Endothelial cell of umbilical vein (primary cell): Measurements from ENCODE around the gene SNX5. TPM values are rescaled to one million over a fixed set of nuclear protein-coding genes. Genes with fewer than 3 reads are reported as not detected.

Experiments
- BruUV-seq: library from RNA; stranded (reverse); fragments of 400-500 nt; replicated peaks from 2 replicates; lab custom pipeline; 2021; lab: Mats Ljungman, UMichigan
- CTCF ChIA-PET: fragments of 300-600, 350-600 bp; sonication (Branson Sonifier 250); formaldehyde crosslinking; loops from one replicate; lab custom pipeline; 2021; ENCODE audit warnings: antibody characterized with exemption, inconsistent platforms; lab: Charles Lee
- POLR2A ChIA-PET: fragments of 300-600, 350-600 bp; sonication (Branson Sonifier 250); formaldehyde crosslinking; loops from one replicate; lab custom pipeline; 2021; ENCODE audit warnings: antibody characterized with exemption, inconsistent platforms; lab: Charles Lee
- DNase-seq: peaks from one replicate; pipeline ENCODE4 v3.0.0-alpha.2; 2011; ENCODE audit warnings: low read depth, low spot score
- FAIRE-seq: peaks from 2 replicates; lab custom pipeline; 2011; peaks lifted over from hg19 to GRCh38; lab: Jason Lieb, UNC
- H2AFZ ChIP-seq: 2 replicates; pipeline ENCODE4 v1.6.0; 2012; ENCODE audit warnings: low read depth, low read length, control low read depth, inconsistent platforms
- H3K27ac ChIP-seq: 2 replicates; pipeline ENCODE4 v1.5.1; 2011; ENCODE audit warnings: low read depth, mild to moderate bottlenecking, control low read depth, low read length, moderate library complexity; ENCODE audit not compliant: insufficient read depth
- H3K27me3 ChIP-seq, 2 experiments: 2 replicates each; pipeline versions ENCODE4 v1.6.0 to v1.6.1; 2011; ENCODE audit warnings: low read length in 2 of 2, mixed read lengths in 1 of 2; ENCODE audit not compliant: control insufficient read depth in 2 of 2, insufficient read depth in 2 of 2
- H3K36me3 ChIP-seq, 2 experiments: 2 replicates in 1 of 2; 3 replicates in 1 of 2; pipeline ENCODE4 v1.5.1; 2011; ENCODE audit warnings: low read length in 2 of 2, mild to moderate bottlenecking in 1 of 2, moderate library complexity in 1 of 2; ENCODE audit not compliant: control insufficient read depth in 2 of 2, insufficient read depth in 2 of 2; ENCODE audit errors: extremely low read depth in 1 of 2
- H3K4me1 ChIP-seq: 3 replicates; pipeline ENCODE4 v1.5.1; 2011; ENCODE audit warnings: mild to moderate bottlenecking, low read length; ENCODE audit not compliant: control insufficient read depth, insufficient read depth; ENCODE audit errors: extremely low read depth
- H3K4me2 ChIP-seq: 2 replicates; pipeline ENCODE4 v1.6.1; 2011; ENCODE audit warnings: low read length, control low read depth, mixed read lengths; ENCODE audit not compliant: insufficient read depth
- H3K4me3 ChIP-seq, 3 experiments: fragments of 200-600 bp in 1 of 3; sonication (generic), shearing (Covaris generic) in 1 of 3; replicated peaks in 1 of 3; 2 replicates each; pipeline ENCODE4 v1.5.1; 2011 to 2016; ENCODE audit warnings: control low read depth in 3 of 3, low read length in 3 of 3, mild to moderate bottlenecking in 2 of 3, inconsistent platforms in 1 of 3, low read depth in 1 of 3, moderate library complexity in 1 of 3; ENCODE audit not compliant: insufficient read depth in 1 of 3
- H3K79me2 ChIP-seq: 2 replicates; pipeline ENCODE4 v1.6.0; 2012; ENCODE audit warnings: low read length, inconsistent platforms; ENCODE audit not compliant: control insufficient read depth, insufficient read depth
- H3K9ac ChIP-seq: replicated peaks from 2 replicates; pipeline ENCODE3; 2011; ENCODE audit warnings: low read length, control low read depth; ENCODE audit not compliant: insufficient read depth; ENCODE audit errors: extremely low read depth
- H3K9me1 ChIP-seq: replicated peaks from 3 replicates; pipeline ENCODE4 v1.6.0; 2011; ENCODE audit warnings: mild to moderate bottlenecking, low read length; ENCODE audit not compliant: control insufficient read depth, insufficient read depth; ENCODE audit errors: extremely low read depth
- H3K9me3 ChIP-seq: replicated peaks from 2 replicates; pipeline ENCODE4 v1.5.1; 2012; ENCODE audit warnings: low read length, inconsistent platforms; ENCODE audit not compliant: control insufficient read depth, insufficient read depth
- H4K20me1 ChIP-seq: replicated peaks from 2 replicates; pipeline ENCODE3; 2011; ENCODE audit warnings: mild to moderate bottlenecking, low read length; ENCODE audit not compliant: control insufficient read depth, insufficient read depth; ENCODE audit errors: extremely low read depth
- EZH2 ChIP-seq: IDR thresholded peaks from 2 replicates; pipeline ENCODE4 v1.6.1; 2012; ENCODE audit warnings: borderline replicate concordance, low read depth, mild to moderate bottlenecking, moderate library complexity, low read length, inconsistent platforms; ENCODE audit not compliant: severe bottlenecking
- FOS ChIP-seq: IDR thresholded peaks from 2 replicates; pipeline ENCODE4 v1.6.1; 2011; ENCODE audit warnings: mild to moderate bottlenecking, low read length, moderate library complexity, borderline replicate concordance; ENCODE audit not compliant: insufficient read depth
- GATA2 ChIP-seq: IDR thresholded peaks from 2 replicates; pipeline ENCODE4 v1.7.0; 2011; ENCODE audit warnings: low read depth, mild to moderate bottlenecking, moderate library complexity, mixed read lengths, low read length; ENCODE audit not compliant: insufficient read length, insufficient read depth
- MYC ChIP-seq: IDR thresholded peaks from one replicate; pipeline ENCODE4 v1.6.1; 2011; ENCODE audit warnings: mild to moderate bottlenecking, low read depth, low read length
- POLR2A ChIP-seq: IDR thresholded peaks from 2 replicates; pipeline ENCODE4 v1.6.1; 2012; ENCODE audit warnings: low read depth, mild to moderate bottlenecking, control low read depth, low read length
- POLR2AphosphoS5 ChIP-seq: IDR thresholded peaks from 2 replicates; pipeline ENCODE4 v1.6.1; 2012; ENCODE audit warnings: low read depth, mild to moderate bottlenecking, control low read depth, low read length, moderate library complexity; ENCODE audit not compliant: insufficient read depth
- dilution Hi-C: fragments of 300-500 bp; cut with MboI; formaldehyde crosslinking; loops from one replicate; pipeline ENCODE4 v1.15.0; 2019; ENCODE audit warnings: low sequenced_read_pairs; ENCODE audit not compliant: extremely low pct_ligation_motif_present
- intact Hi-C: fragments of 100-400 bp; cut with micrococcal nuclease; formaldehyde crosslinking; loops from one replicate; pipeline ENCODE4 v1.10.0; 2022
- polyA plus RNA-seq, 4 experiments: library from polyadenylated mRNA; depleted of rRNA in 3 of 4; stranded (reverse) in 3 of 4; unstranded in 1 of 4; fragments of >200 nt; gene quantifications; 2 replicates each; pipeline versions ENCODE4 v1.2.1 to v1.2.3, GENCODE V29; 2011 to 2012; ENCODE audit warnings: missing spikeins in 1 of 4
- total RNA-seq: library from RNA; stranded (reverse); gene quantifications from 2 replicates; pipeline ENCODE4 v1.2.3, GENCODE V29; 2021
- TF ChIP-seq, protein P1 (sequence below): IDR thresholded peaks from 2 replicates; pipeline ENCODE4 v1.6.1; 2011; ENCODE audit not compliant: insufficient read depth, insufficient read length
- TF ChIP-seq, protein P2 (sequence below), 2 donors: IDR thresholded peaks; 1 replicate in 1 of 2; 2 replicates in 1 of 2; pipeline ENCODE4 v1.5.1; 2011; ENCODE audit warnings: low read length in 2 of 2, mild to moderate bottlenecking in 2 of 2, moderate library complexity in 2 of 2, control low read depth in 1 of 2, inconsistent platforms in 1 of 2, low read depth in 1 of 2; ENCODE audit not compliant: insufficient read depth in 1 of 2; ENCODE audit errors: extremely low read depth in 1 of 2

SNX5 gene
- total and polyA plus RNA-seq, 2 donors (not counting 3 experiments of a cell fraction or from before 2014, with no cell fraction given): 76.2 to 121 TPM

DNA sequence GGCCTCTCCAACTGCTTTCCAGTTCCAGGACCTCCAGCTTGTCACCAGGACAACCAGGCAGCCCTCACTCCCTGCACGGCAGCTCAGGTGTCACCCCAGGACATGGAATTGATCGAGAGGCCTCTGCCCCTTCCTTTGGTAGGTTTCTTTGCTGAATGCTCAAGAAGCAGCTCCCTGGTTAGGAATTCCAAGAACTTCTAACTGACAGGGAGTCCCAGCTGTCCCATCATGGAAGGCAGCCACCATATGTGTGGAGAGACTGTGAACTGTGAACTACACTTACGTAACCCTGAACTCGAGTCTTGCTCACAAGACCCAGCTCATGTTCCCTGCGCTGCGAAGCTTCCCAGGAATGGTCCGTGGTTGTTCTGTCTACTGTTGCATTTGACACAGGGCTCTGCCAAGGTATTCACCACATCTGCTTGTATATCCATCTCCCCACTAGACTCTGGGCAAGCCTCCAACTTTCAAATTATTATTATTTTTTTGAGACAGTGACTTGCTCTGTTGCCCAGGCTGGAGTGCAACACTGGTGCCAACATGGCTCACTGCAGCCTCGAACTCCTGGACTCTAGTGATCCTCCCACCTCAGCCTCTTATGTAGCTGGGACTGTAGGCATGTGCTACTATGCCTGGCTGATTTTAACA is 35.9 kb upstream of the SNX5 start:
- Histone ChIP-seq H3K27me3 (no peaks in the 10 kb centered on the region), H3K4me2 (no peak overlapping the region), H3K4me1 (no peaks in the 10 kb centered on the region), H3K9me3 (no peaks in the 10 kb centered on the region), H3K9me1 (no peaks in the 10 kb centered on the region), H4K20me1 (no peaks in the 10 kb centered on the region), H3K27ac (no peak overlapping the region), H3K4me3 (no peak overlapping the region), H3K79me2 (no peaks in the 10 kb centered on the region), H3K36me3 (no peaks in the 10 kb centered on the region), H2AFZ (no peak overlapping the region), H3K9ac (no peak overlapping the region)
- no TSS peak for BruUV-seq
- no peak for TF ChIP-seq FOS
- no peak for TF ChIP-seq GATA2
- TF ChIP-seq EZH2: no peak
- TF ChIP-seq MYC: no peak
- no peak for TF ChIP-seq POLR2A
- TF ChIP-seq, protein P1, sequence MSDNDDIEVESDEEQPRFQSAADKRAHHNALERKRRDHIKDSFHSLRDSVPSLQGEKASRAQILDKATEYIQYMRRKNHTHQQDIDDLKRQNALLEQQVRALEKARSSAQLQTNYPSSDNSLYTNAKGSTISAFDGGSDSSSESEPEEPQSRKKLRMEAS: no peak
- TF ChIP-seq, protein P2, sequence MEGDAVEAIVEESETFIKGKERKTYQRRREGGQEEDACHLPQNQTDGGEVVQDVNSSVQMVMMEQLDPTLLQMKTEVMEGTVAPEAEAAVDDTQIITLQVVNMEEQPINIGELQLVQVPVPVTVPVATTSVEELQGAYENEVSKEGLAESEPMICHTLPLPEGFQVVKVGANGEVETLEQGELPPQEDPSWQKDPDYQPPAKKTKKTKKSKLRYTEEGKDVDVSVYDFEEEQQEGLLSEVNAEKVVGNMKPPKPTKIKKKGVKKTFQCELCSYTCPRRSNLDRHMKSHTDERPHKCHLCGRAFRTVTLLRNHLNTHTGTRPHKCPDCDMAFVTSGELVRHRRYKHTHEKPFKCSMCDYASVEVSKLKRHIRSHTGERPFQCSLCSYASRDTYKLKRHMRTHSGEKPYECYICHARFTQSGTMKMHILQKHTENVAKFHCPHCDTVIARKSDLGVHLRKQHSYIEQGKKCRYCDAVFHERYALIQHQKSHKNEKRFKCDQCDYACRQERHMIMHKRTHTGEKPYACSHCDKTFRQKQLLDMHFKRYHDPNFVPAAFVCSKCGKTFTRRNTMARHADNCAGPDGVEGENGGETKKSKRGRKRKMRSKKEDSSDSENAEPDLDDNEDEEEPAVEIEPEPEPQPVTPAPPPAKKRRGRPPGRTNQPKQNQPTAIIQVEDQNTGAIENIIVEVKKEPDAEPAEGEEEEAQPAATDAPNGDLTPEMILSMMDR (IDR thresholded peaks at IDR 0.05; ENCODE audit: extremely low read depth in 1 of 2, insufficient read depth in 1 of 2, low read depth in 1 of 2, low read length in 2 of 2): no peak
- no peak for TF ChIP-seq POLR2AphosphoS5
- POLR2A ChIA-PET: no interaction called here
- CTCF ChIA-PET: interaction anchor here (0.6 to 1.4 kb wide), 3 partner anchors 9 to 46 kb away, joined by 3 to 5 read pairs (median 3); no protein-coding TSS in a partner anchor
- dilution Hi-C loops: no loop called here
- intact Hi-C loops: no loop called here
- DNase-seq (no peak), FAIRE-seq (no peak)
